Measurements from ENCODE around the gene PPARA.

The PPARA gene

DNA sequence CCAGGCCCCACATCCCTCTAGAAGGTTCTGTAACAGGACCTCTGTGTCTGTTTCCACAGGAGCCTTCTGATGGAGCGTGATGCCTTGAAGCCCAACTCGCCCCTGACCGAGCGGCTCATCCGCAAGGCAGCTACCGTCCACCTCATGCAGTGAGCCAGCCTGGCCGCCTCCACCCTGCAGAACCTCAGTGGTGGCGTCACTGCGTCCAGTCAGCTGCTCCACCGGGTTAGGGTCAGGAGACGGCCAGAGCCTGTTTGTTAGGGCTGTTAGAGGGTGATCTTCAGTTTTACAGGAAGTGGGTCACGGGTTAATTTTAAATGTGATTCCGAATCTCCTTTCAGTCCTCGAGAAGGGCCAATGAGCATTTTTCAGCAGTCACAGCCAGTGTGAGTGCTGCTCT, 142.4 kb downstream of the PPARA start:
- in situ Hi-C loops (cut with HindIII; ENCODE audit: low pct_ligation_motif_present, low pct_unique_long_range_greater_than_20kb, low sequenced_read_pairs): no loop called here
- DNase-seq: no peak
